ENCODE data around the gene TSSK6.

The TSSK6 gene

DNA sequence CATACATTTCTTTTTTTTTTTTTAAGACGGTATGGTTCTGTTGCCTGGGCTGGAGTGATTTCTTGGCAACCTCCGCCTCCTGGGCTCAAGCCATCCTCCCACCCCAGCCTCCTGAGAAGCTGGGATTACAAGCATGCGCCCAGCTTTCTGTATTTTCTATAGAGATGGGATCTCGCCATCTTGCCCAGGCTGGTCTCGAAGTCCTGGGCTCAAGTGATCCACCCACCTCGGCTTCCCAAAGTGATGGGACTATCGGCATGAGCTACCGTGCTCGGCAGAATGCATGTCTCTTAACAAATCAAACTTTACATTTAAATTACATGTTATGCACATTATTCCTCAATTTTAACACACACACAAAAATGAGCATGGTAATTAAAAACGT lies 1.9 kb upstream of the TSSK6 start:
- H3K27me3 ChIP-seq (ENCODE audit: low read depth, low read length): no peaks in the 10 kb centered on the region
- H3K9ac ChIP-seq (ENCODE audit: low read length): peak overlapping the region; percentile 85; the same call in 1 of the 2 replicates
- TF ChIP-seq, protein P1, sequence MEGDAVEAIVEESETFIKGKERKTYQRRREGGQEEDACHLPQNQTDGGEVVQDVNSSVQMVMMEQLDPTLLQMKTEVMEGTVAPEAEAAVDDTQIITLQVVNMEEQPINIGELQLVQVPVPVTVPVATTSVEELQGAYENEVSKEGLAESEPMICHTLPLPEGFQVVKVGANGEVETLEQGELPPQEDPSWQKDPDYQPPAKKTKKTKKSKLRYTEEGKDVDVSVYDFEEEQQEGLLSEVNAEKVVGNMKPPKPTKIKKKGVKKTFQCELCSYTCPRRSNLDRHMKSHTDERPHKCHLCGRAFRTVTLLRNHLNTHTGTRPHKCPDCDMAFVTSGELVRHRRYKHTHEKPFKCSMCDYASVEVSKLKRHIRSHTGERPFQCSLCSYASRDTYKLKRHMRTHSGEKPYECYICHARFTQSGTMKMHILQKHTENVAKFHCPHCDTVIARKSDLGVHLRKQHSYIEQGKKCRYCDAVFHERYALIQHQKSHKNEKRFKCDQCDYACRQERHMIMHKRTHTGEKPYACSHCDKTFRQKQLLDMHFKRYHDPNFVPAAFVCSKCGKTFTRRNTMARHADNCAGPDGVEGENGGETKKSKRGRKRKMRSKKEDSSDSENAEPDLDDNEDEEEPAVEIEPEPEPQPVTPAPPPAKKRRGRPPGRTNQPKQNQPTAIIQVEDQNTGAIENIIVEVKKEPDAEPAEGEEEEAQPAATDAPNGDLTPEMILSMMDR (IDR thresholded peaks at IDR 0.05; ENCODE audit: low read depth, low read length): no peak
- no peak for TF ChIP-seq EZH2phosphoT487 (IDR thresholded peaks at IDR 0.05; ENCODE audit: low read depth)
- H2AFZ ChIP-seq (ENCODE audit: low read depth, low read length): no peak overlapping the region
- H3K36me3 ChIP-seq (replicated peaks; ENCODE audit: low read depth, low read length): peaks cover 24% of the 10 kb centered on the region
- H3K9me3 ChIP-seq (ENCODE audit: insufficient read depth, low read length): no peaks in the 10 kb centered on the region
- peak overlapping the region; percentile 95 for H3K4me3 ChIP-seq (ENCODE audit: low read length)
- H3K27ac ChIP-seq (ENCODE audit: low read length): no peak overlapping the region
- H3K4me1 ChIP-seq (ENCODE audit: low read length): peaks cover 13% of the 10 kb centered on the region
- H3K4me2 ChIP-seq (ENCODE audit: low read length): peak overlapping the region; percentile 91
- H3K79me2 ChIP-seq (ENCODE audit: low read length): peaks cover 50% of the 10 kb centered on the region
- H4K20me1 ChIP-seq (ENCODE audit: insufficient read depth, low read length): no peaks in the 10 kb centered on the region

DNA sequence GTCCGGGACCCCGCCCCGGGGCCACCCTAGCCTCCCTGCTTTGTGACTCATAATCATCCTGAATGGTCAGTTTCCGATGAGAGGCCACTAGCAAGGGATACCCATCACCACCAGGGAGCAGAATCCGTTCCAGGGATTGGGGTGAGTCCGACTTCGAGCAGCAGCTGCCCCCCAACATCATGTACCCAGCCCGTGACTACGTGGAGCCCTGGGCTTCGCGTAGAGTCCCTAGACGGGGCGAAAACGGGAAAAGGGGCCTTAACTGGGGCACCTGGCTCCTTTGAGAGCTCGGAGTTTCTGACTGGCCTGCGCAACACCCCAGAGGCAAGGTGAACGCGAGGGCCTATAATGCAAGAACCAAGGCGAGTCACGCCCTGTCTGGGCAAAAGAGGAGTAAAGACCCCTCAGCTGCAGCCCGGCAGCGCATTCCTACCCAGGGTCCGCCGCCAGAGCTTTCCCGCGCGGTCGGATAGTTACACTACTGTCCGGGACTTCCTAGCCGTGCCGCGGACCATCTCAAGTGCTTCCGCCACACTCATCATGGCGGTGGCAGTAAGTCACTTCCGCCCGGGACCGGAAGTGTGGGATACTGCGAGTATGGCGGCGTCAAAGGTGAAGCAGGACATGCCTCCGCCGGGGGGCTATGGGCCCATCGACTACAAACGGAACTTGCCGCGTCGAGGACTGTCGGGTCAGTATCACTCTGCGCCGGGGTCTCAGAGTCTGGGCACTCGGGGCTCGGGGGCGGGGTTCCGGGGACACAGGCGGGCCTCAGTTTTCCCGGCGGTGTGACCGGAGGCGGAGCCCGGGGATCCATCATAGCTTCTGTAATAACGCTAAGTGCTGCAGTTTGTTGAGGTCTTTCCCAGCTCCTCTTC lies 533 bp upstream of the TSSK6 start, which contains the start of gene NDUFA13:
Gene NDUFA13, plus strand, starts transcription at position 584 of the 878 bp plus-strand sequence. Its CDS starts 14 bp downstream, at position 598.
- Histone ChIP-seq H3K27me3 (ENCODE audit: low read depth, low read length) (no peaks in the 10 kb centered on the region), H3K27ac (ENCODE audit: low read length) (peak within 1 kb of the TSS; percentile 42), H2AFZ (ENCODE audit: low read depth, low read length) (peak within 1 kb of the TSS; percentile 62; the same call in 1 of the 2 replicates), H3K79me2 (ENCODE audit: low read length) (peaks cover 42% of the 10 kb centered on the region), H3K4me2 (ENCODE audit: low read length) (peak within 1 kb of the TSS; percentile 91), H3K36me3 (replicated peaks; ENCODE audit: low read depth, low read length) (peaks cover 22% of the 10 kb centered on the region), H3K9ac (ENCODE audit: low read length) (peak within 1 kb of the TSS; percentile 85), H3K4me3 (ENCODE audit: low read length) (peak within 1 kb of the TSS; percentile 95), H4K20me1 (ENCODE audit: insufficient read depth, low read length) (no peaks in the 10 kb centered on the region), H3K4me1 (ENCODE audit: low read length) (peaks cover 13% of the 10 kb centered on the region), H3K9me3 (ENCODE audit: insufficient read depth, low read length) (no peaks in the 10 kb centered on the region)
- TF ChIP-seq EZH2phosphoT487 (IDR thresholded peaks at IDR 0.05; ENCODE audit: low read depth): no peak
- TF ChIP-seq, protein P1 (IDR thresholded peaks at IDR 0.05; ENCODE audit: low read depth, low read length): no peak

DNA sequence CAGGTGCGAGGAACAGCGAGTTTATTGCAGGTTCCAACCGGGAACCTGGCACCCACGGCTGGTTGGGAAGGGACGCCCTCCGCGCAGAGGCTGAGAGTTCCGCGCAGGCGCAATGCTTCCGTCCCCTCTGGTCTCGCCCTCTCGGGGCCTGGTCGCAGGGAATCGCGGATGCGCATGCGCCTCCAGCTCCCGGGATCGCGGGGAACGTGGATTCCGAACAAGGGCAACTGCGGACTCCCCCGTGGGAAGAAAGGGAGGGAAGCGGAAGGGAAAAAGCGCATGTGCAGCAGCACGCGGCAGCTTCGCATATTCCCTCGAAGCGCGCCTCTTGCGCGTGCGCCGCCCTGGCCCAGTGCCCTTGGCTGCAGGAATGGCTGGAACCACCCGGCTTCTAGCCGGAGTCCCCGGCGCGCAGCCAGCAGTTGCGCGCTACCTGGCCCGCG lies 1.1 kb downstream of the TSSK6 start:
- TF ChIP-seq, protein P1 (IDR thresholded peaks at IDR 0.05; ENCODE audit: low read depth, low read length): no peak
- TF ChIP-seq EZH2phosphoT487 (IDR thresholded peaks at IDR 0.05; ENCODE audit: low read depth): no peak
- no peak overlapping the region for H3K9ac ChIP-seq (ENCODE audit: low read length)
- H3K79me2 ChIP-seq (ENCODE audit: low read length): peaks cover 28% of the 10 kb centered on the region

DNA sequence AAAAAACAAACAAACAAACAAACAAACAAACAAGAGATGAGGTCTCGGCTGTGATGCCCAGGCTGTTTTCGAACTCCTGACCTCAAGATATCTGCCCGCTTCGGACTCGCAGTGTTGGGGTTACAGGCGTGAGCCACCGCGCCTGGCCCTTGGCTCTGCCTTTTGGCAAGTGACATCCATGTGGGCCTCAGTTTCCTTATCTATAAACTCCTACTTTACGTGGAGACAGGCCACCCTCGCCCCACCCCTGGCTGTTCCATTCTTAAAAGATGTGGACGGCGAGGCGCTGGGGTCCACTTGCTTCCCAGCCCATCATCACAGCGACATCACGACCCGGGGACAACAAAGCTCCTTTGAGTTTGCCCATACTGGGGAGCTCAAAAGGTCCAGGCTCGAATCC lies 1.7 kb downstream of the TSSK6 start:
- Histone ChIP-seq H4K20me1 (ENCODE audit: insufficient read depth, low read length) (no peaks in the 10 kb centered on the region), H3K27me3 (ENCODE audit: low read depth, low read length) (no peaks in the 10 kb centered on the region), H3K27ac (ENCODE audit: low read length) (no peak overlapping the region), H2AFZ (ENCODE audit: low read depth, low read length) (no peak overlapping the region), H3K4me1 (ENCODE audit: low read length) (peaks cover 13% of the 10 kb centered on the region), H3K79me2 (ENCODE audit: low read length) (peaks cover 25% of the 10 kb centered on the region), H3K4me3 (ENCODE audit: low read length) (no peak overlapping the region), H3K4me2 (ENCODE audit: low read length) (no peak overlapping the region), H3K36me3 (replicated peaks; ENCODE audit: low read depth, low read length) (peaks cover 11% of the 10 kb centered on the region), H3K9me3 (ENCODE audit: insufficient read depth, low read length) (no peaks in the 10 kb centered on the region), H3K9ac (ENCODE audit: low read length) (no peak overlapping the region)
- TF ChIP-seq, protein P1 (IDR thresholded peaks at IDR 0.05; ENCODE audit: low read depth, low read length): no peak
- no peak for TF ChIP-seq EZH2phosphoT487 (IDR thresholded peaks at IDR 0.05; ENCODE audit: low read depth)

More for the DNA sequence above, 1.1 kb downstream of the TSSK6 start:
- H3K36me3 ChIP-seq (replicated peaks; ENCODE audit: low read depth, low read length): peaks cover 11% of the 10 kb centered on the region
- no peak overlapping the region for H3K4me2 ChIP-seq (ENCODE audit: low read length)
- no peak overlapping the region for H3K4me3 ChIP-seq (ENCODE audit: low read length)
- no peak overlapping the region for H3K27ac ChIP-seq (ENCODE audit: low read length)
- peaks cover 13% of the 10 kb centered on the region for H3K4me1 ChIP-seq (ENCODE audit: low read length)
- H3K9me3 ChIP-seq (ENCODE audit: insufficient read depth, low read length): no peaks in the 10 kb centered on the region
- no peaks in the 10 kb centered on the region for H4K20me1 ChIP-seq (ENCODE audit: insufficient read depth, low read length)
- H2AFZ ChIP-seq (ENCODE audit: low read depth, low read length): no peak overlapping the region
- H3K27me3 ChIP-seq (ENCODE audit: low read depth, low read length): no peaks in the 10 kb centered on the region
